ENCODE measurements around the gene RAB23. TPM values are rescaled to one million over a fixed set of nuclear protein-coding genes. Genes with fewer than 3 reads are reported as not detected.

RAB23 gene
- total and polyA plus RNA-seq, 2 of the 8 experiments (the other 6 are each of a cell fraction or from before 2014, with no cell fraction given) = 6.5 to 17.2 TPM

GRCh38 chr6:57138026-57138425, 84.1 kb downstream of the RAB23 start:
- 88% methylated on average over 11 of the region's 11 CpGs; no CpG with 5 or more reads in 1 of the 2 experiments for WGBS, 2 experiments (ENCODE audit: extremely low coverage in 1 of 2, insufficient coverage in 1 of 2, insufficient read length in 1 of 2, insufficient replicate concordance in 2 of 2, low coverage in 1 of 2, low lambda C conversion rate in 2 of 2, missing lambda C conversion rate in 1 of 2)
- Histone ChIP-seq H3K4ac (replicated peaks; ENCODE audit: insufficient read length, low read depth, low read length) (no peak overlapping the region), H2BK20ac (ENCODE audit: low read length) (no peak overlapping the region), H3K23me2 (ENCODE audit: low read depth, low read length) (no peaks in the 10 kb centered on the region), H2AFZ (ENCODE audit: low read length) (no peak overlapping the region), H3K36me3 (ENCODE audit: control insufficient read depth in 2 of 4, insufficient read depth in 4 of 4, low read length in 3 of 4) (peaks cover 0 to 28% (median 2%) of the 10 kb centered on the region in 4 experiments; a peak in 2 of 8 replicates), H3K14ac (ENCODE audit: insufficient read length) (no peak overlapping the region), H3K79me1 (ENCODE audit: low read depth, low read length) (no peaks in the 10 kb centered on the region), H3K56ac (replicated peaks; ENCODE audit: insufficient read length, low read depth, low read length) (no peak overlapping the region), H4K20me1 (replicated peaks in 1 of 2; ENCODE audit: control insufficient read depth in 1 of 2, insufficient read depth in 2 of 2, low read length in 2 of 2) (no peaks in the 10 kb centered on the region), H4K8ac (ENCODE audit: extremely low read depth, insufficient read depth, low read length) (no peak overlapping the region), H3K79me2 (ENCODE audit: control insufficient read depth in 1 of 2, insufficient read depth in 2 of 2, low read length in 2 of 2) (no peaks in the 10 kb centered on the region), H2BK12ac (ENCODE audit: low read depth, low read length) (no peak overlapping the region), H3K27ac (ENCODE audit: low read depth, low read length) (no peak overlapping the region), H2BK15ac (ENCODE audit: low read length) (no peak overlapping the region), H3K4me3 (ENCODE audit: extremely low read depth in 1 of 4, insufficient read depth in 2 of 4, low read depth in 3 of 4, low read length in 4 of 4) (no peak overlapping the region), H2AK5ac (ENCODE audit: low read depth, low read length) (no peak overlapping the region), H3K27me3 (replicated peaks in 1 of 4; ENCODE audit: control insufficient read depth in 3 of 4, extremely low read depth in 1 of 4, insufficient read depth in 3 of 4, low read length in 3 of 4) (no peaks in the 10 kb centered on the region), H2BK5ac (ENCODE audit: low read depth, low read length) (no peak overlapping the region), H3K4me2 (ENCODE audit: insufficient read depth in 1 of 2, low read depth in 2 of 2, low read length in 2 of 2) (no peak overlapping the region), H3K23ac (ENCODE audit: insufficient read length) (no peak overlapping the region), H3K18ac (ENCODE audit: extremely low read depth, low read length) (no peak overlapping the region), H2BK120ac (replicated peaks; ENCODE audit: low read depth, low read length) (no peak overlapping the region), H3K9me3 (ENCODE audit: insufficient read depth in 2 of 2, low read depth in 1 of 2, low read length in 1 of 2) (no peaks in the 10 kb centered on the region), H4K5ac (ENCODE audit: insufficient read length, low read depth, low read length) (no peak overlapping the region), H3K4me1 (replicated peaks in 1 of 4; ENCODE audit: control insufficient read depth in 3 of 4, insufficient read depth in 4 of 4, low read length in 3 of 4) (no peaks in the 10 kb centered on the region), H3K9ac (replicated peaks in 1 of 4; ENCODE audit: extremely low read depth in 1 of 4, low read depth in 3 of 4, low read length in 3 of 4) (no peak overlapping the region), H4K91ac (replicated peaks; ENCODE audit: insufficient read length, low read length) (no peak overlapping the region)
- no peak for FAIRE-seq
- ChIA-PET CTCF (ENCODE audit: partially characterized antibody) (no interaction called here), POLR2A (ENCODE audit: partially characterized antibody) (no interaction called here)
- TF ChIP-seq RFX5 (IDR thresholded peaks at IDR 0.05; ENCODE audit: borderline replicate concordance, low read depth, low read length) (no peak), CBX8 (IDR thresholded peaks at IDR 0.05; ENCODE audit: borderline replicate concordance, low read depth, low read length) (no peak), RXRA (IDR thresholded peaks at IDR 0.05; ENCODE audit: insufficient read depth, low read depth, low read length) (no peak), NRF1 (IDR thresholded peaks at IDR 0.05; ENCODE audit: low read depth, low read length) (no peak), POLR2AphosphoS5 (IDR thresholded peaks at IDR 0.05; ENCODE audit: low read depth, low read length) (no peak), CREB1 (IDR thresholded peaks at IDR 0.05) (no peak), NANOG (IDR thresholded peaks at IDR 0.05; ENCODE audit: insufficient read depth, low read depth, low read length, poor library complexity, severe bottlenecking) (no peak), KDM5A (IDR thresholded peaks at IDR 0.05; ENCODE audit: low read length) (no peak), USF2 (IDR thresholded peaks at IDR 0.05; ENCODE audit: low read length) (no peak), GABPA (IDR thresholded peaks at IDR 0.05; ENCODE audit: borderline replicate concordance, insufficient read depth, low read length) (no peak), SP2 (IDR thresholded peaks at IDR 0.05; ENCODE audit: low read length) (no peak), TBP (IDR thresholded peaks at IDR 0.05; ENCODE audit: low read depth, low read length) (no peak)
- DNase-seq (ENCODE audit: low read depth in 1 of 2, low spot score in 2 of 2) = no peak
